Cardiac septum (tissue), 1 donor: Measurements from ENCODE around the gene RPS18. TPM values are rescaled to one million over a fixed set of nuclear protein-coding genes. Genes with fewer than 3 reads are reported as not detected.
A peak's percentile ranks its signal among the peaks of the same experiment; 100 is the strongest.
"Not testable (repeated sequence)": the region's sequence is repeated elsewhere in the genome, so short reads cannot be mapped to it uniquely, and the experiment has no call there.

Experiments used
- DNase-seq: peaks from one replicate; pipeline ENCODE4 v3.0.0-alpha.2; 2020; ENCODE audit warnings: low spot score
- intact Hi-C: fragments of 100-400 bp; cut with DNase I; formaldehyde crosslinking; loops from one replicate; pipeline ENCODE4 v1.14.0; 2022
- long read RNA-seq: library from polyadenylated mRNA; unstranded; transcript quantifications from one replicate; pipeline ENCODE4 v2.0.0, GENCODE V29; 2021
- total RNA-seq: library from RNA; stranded (reverse); fragmentation: NEBNext Ultra II Directional; extraction: Animal tissue kit (Norgen Biotek cat#: 25700); gene quantifications from one replicate; pipeline ENCODE4 v1.2.1, GENCODE V29; 2021
- donor health status: DM: no; HTN: no; CAD: no.

Gene RPS18
- total RNA-seq, result 753 TPM
- long read RNA-seq, transcript RPS18-230 (6 exons, 613 nt), result major isoform, 184 of 188 reads
- long read RNA-seq, partial matches to known transcripts, result 1 of 188 reads
- long read RNA-seq, other reads (novel, unspliced or antisense), result 2 of 188 reads

GRCh38 chr6:33271468-33272274 lies at the start of gene RPS18, which contains the start of gene VPS52:
RPS18 (plus strand) TSS chr6:33272075; CDS start chr6:33272120, 45 bp downstream.
VPS52 (minus strand) TSS chr6:33271876; CDS start chr6:33271675, 201 bp downstream.
- peak; percentile 96 for DNase-seq
- intact Hi-C loops, result loop anchor here (1.0 kb wide), 1 partner anchor 18 kb away; the partner anchor contains the start of genes PFDN6 and WDR46

GRCh38 chr6:33226503-33227120 lies 45.3 kb upstream of the RPS18 start:
- peak; percentile 9 for DNase-seq
- intact Hi-C loops, result not testable (repeated sequence)

GRCh38 chr6:33235221-33235634 lies 36.6 kb upstream of the RPS18 start:
- intact Hi-C loops, result no loop called here
- no peak for DNase-seq

GRCh38 chr6:33236328-33236727 lies 35.5 kb upstream of the RPS18 start:
- intact Hi-C loops, result no loop called here

GRCh38 chr6:33236852-33237251 lies 35.0 kb upstream of the RPS18 start:
- intact Hi-C loops, result no loop called here
- DNase-seq, result no peak

More at GRCh38 chr6:33236328-33236727, 35.5 kb upstream of the RPS18 start:
- DNase-seq, result no peak

- intact Hi-C loops, result no loop called here
- DNase-seq, result no peak
These were observed 34.1 kb upstream of the RPS18 start for GRCh38 chr6:33237741-33238140.

- intact Hi-C loops, result no loop called here
These were observed 29.9 kb upstream of the RPS18 start for GRCh38 chr6:33241968-33242367.

DNA sequence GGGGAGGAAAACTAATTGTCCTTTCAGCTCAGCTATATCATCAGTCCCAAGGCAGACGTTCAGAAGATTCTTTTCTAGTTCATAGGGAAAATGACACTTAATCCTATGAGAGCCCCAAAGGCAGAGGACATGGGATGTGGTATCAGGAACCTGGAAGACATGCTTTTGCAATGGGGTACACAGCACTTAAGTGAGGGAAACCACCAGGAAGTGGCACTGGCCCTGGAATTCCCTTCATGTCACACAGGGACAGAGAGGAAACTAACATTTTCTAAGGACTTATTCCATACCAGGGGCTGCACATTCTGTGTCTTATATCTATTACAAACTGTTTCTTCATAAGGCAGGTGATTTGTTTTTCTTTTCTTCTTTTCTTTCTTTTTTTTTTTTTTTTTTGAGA lies 28.4 kb upstream of the RPS18 start:
- intact Hi-C loops, result no loop called here
- no peak for DNase-seq

More at GRCh38 chr6:33241968-33242367, 29.9 kb upstream of the RPS18 start:
- DNase-seq, result no peak

- intact Hi-C loops, result loop anchor here (2.0 to 5.0 kb wide), 5 partner anchors 35 to 231 kb away; partner anchors contain the start of genes HSD17B8, RGL2, RXRB and SLC39A7
- peak; percentile 93 for DNase-seq
These were observed 23.8 kb upstream of the RPS18 start for GRCh38 chr6:33247977-33248642.

GRCh38 chr6:33248643-33248931 lies 23.3 kb upstream of the RPS18 start:
- intact Hi-C loops, result loop anchor here (2.0 to 5.0 kb wide), 5 partner anchors 36 to 231 kb away; partner anchors contain the start of genes HSD17B8, RGL2, RXRB and SLC39A7
- DNase-seq, result peak; percentile 74

- intact Hi-C loops, result loop anchor here (1.0 to 5.0 kb wide), 6 partner anchors 36 to 232 kb away; partner anchors contain the start of genes HSD17B8, RGL2, RXRB and SLC39A7
- peak; percentile 99 for DNase-seq
These were observed 22.7 kb upstream of the RPS18 start for GRCh38 chr6:33248932-33249731.

DNA sequence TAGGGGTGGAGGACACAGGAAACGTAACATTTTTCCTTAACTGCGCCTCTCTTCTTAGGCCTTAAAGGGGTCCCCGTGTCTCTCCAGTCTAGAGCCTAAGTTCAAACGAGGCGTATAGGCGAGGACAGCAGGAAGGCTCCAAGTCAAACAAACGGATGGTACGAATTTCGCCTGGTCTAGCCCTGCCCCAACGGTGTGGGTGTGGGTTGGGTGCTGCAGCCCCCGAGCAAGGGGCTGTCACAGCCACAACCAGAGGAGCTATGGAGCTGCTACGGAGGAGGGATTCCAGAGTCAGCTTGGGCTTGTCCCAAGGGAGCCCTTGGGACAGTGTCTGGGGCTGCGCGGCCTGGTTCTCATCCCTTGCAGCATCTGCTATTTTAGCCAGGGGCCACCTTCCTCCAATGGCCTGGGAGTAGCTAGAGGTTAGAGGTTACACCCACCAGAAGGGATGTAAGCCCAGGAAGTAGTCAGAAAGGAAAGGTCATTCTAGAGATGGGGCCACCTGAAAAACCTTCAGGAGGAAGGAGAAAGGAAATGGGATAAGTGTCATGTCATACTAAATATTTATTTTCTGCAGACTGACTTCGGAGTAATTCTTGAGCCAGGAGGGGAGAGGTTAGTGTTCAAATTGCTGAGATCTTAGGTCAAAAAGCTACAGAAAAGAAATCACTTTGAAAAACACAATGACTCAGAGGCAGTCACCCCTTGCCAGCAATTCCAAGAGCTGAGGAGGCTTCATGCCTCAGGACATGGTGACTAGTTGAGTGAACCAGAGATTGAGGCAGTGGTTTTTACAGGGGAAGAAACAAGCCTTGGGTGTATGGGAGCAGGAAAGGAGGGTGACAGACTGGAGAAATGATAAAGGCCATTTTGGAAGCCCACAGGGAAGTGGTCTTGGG lies 21.9 kb upstream of the RPS18 start:
- DNase-seq, result no peak
- intact Hi-C loops, result loop anchor here (1.0 to 5.0 kb wide), 6 partner anchors 37 to 233 kb away; partner anchors contain the start of genes HSD17B8, RGL2, RXRB and SLC39A7

DNA sequence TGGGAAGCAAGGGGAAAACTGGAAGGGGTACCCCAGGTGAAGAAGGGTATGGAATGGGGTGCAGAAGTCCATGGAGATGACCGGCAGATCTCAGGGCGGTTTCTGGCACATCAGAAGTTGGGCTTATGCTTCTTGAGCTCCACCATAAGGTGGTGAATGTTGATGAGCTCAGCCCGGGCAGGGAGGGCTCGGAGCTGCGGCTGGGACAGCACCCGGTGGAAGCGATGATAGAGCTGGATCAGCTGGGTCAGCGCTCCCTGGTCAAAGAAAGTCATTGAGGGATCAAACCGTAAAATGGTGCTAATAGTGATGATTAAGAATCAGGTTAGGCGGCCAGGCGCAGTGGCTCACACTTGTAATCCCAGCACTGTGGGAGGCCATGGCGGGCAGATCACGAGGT lies 21.1 kb upstream of the RPS18 start:
- intact Hi-C loops, result no loop called here
- no peak for DNase-seq

DNA sequence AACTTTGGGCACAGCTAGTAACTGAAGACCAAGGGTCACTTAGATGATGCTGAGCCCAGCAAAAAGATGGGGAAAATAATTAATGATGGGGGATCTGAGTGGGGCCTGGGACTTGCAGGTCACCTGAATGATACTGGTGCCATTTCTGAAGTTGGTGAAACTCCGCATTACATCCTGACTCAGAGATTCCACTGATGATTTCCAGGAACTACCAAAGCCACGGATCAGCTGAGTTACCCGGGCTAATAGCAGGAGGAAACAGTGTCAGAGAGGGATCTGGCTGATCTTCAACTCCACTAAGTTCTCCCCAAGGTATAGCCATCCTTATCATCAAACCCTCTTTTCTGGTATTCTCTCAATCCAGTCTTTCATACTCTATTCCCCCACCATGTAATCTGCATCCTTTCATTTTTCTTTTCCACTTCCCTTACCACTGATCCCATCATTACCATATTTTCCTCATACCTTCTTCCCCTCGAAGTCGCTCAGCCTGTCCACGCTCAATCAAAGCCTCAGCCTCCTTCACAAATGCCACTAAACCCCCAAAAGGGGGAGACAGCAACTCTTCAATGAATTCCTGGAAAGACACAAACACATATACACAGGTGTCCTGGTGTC lies 20.4 kb upstream of the RPS18 start:
- intact Hi-C loops, result no loop called here
- DNase-seq, result no peak

- intact Hi-C loops, result no loop called here
- no peak for DNase-seq
These were observed 19.1 kb upstream of the RPS18 start for GRCh38 chr6:33252759-33253158.

DNA sequence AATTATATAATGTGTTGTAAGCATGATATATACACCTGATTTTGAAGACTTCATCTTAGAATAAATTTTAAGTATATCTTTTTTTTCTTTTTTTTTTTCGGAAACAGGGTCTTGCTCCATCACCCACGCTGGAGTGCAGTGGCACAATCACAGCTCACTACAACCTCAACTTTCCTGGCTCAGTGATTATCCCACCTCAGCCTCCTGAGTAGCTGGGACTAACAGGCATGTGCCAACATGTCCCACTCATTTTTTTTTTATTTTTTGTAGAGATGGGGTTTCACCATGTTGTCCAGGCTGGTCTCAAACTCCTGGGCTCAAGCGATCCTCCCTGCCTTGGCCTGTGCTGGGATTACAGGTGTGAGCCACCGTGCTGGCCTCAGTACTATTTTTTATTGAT lies 17.3 kb upstream of the RPS18 start:
- no peak for DNase-seq
- intact Hi-C loops, result no loop called here

- DNase-seq, result no peak
- intact Hi-C loops, result no loop called here
These were observed 12.8 kb upstream of the RPS18 start for GRCh38 chr6:33259032-33259431.

GRCh38 chr6:33262490-33262889 lies 9.4 kb upstream of the RPS18 start:
- intact Hi-C loops, DNase-seq: not testable (repeated sequence)
